Ammon's horn (tissue), 1 donor: Measurements from ENCODE around the gene GRB10.
"Not testable (repeated sequence)": the region's sequence is repeated elsewhere in the genome, so short reads cannot be mapped to it uniquely, and the experiment has no call there.

ENCODE experiments used
- DNase-seq: peaks from one replicate; pipeline ENCODE4 v3.0.0-alpha.2; 2016; ENCODE audit warnings: low spot score

The GRB10 gene

DNA sequence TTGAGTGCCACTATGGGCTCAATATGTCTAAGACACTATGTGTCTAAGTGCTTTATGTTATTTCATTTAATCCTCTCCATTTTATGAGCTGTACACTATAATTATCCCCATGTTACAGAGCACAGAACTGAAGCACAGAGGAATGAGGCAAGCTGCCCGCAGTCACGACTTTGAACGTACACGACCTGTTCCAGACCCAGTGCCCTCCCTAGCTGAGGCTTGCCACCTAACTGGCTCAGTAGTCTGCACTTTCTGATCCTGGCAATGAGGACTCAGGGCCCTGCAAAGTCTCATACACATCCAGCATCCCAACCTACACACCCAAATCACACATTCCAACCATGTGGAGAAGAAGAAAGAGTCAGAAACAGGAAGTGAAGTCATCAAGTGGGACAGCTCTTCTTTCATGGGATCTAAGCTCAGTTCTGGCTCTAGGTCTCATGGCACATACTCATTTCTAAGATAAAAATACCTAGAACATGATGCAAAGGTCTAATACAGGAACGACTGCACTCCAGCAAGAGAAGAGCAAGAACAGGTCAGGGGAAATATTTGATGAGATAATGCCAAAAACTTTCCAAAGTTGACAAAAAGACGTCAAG, 175.1 kb downstream of the GRB10 start:
- no peak for DNase-seq

DNA sequence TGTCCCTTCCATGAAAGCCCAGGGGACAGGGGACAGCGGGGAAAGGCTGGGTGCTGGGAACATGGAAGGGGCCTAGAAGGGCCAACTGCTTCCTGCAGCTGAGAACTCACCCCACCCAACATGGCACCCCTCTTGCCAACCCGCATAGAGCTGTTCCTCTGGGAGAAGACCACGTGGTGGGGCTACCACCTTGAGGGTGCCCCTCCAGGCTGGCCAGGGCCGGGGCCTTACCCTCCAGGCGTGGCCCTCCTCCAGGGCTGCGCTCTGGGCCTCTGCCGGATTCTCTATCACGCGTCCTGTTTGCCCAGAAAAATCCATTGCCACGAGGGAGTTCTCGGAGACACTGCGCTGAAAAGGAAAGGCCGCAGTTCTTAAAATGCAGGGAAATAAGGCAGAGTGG, 177.6 kb downstream of the GRB10 start:
- no peak for DNase-seq

DNA sequence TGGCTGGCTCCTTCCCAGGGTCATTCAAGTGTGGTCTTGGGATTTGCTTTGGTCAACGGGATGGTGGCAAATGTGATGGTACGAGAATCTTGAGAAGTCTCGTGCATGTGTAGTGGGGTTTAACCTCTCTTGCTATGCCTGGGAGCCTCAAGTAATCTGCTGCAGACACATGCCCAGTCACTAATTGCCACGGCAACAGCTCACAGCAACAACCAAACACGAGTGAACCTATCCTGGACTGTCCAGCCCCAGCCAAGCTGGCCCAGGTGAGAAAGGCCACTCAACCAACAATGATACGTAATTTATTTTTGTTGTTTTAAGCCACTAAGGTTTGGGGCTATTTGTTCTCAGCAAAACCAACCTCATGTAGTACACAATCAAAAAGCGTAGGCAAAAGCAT, 179.4 kb downstream of the GRB10 start:
- DNase-seq = no peak

DNA sequence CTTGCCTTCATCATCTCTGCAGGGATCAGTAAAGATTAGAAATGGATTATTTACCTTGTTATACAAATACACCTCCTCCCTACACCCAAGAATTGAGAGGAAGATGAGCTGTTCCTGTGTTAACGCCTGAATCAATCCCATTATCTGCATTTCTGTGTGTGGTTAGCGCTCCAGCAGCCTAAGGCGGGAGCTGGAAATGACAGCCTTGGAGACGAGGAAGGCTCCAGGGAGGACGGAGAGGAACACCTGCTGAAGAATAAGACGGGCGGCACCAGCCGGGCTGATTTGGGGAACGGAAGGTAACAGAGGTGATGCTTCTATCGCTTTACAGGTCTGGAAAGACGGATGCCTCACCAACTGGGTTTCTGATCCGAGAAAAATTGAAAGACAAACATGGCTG, 183.3 kb downstream of the GRB10 start:
- DNase-seq = no peak

DNA sequence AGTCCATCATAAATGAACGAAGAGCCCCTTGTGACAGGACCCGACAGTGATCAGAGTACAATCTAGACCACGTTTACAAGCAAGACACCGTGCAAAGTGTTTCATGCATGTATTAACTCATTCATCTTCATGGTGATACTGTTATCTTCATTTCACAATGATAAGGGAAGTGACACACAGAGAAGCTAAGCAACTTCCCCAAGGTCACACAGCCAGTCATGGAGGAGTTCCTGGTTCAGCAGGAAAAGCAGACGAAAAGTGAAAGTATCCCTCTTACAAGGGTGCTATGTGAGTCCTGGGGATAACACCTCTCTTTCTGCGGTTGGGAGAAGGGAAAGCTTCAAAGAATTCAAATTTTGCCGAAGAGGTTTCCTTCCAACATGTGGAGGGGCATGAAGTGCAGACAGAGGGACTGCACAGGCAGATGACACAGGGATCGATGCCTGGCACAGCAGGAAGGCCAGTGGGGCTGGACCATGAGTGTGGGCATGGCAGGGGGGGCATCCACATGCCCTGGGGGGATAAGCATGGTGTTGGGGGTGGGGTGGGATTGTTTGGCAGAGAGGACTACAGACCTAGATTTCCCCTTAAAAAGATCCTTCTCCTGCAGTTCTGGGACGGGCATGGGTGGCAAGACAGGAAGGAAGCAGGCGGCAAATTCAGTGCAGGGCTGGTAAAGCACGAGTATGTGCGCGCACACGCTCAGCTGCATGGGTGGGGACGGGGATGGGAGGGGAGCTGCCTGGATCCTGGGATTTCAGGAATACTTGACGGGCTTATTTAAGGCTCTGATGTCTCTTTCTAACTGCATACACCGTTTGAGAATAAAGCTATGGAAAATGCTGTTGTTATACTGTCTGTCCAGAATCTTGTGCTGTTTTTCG, 184.0 kb downstream of the GRB10 start:
- no peak for DNase-seq

DNA sequence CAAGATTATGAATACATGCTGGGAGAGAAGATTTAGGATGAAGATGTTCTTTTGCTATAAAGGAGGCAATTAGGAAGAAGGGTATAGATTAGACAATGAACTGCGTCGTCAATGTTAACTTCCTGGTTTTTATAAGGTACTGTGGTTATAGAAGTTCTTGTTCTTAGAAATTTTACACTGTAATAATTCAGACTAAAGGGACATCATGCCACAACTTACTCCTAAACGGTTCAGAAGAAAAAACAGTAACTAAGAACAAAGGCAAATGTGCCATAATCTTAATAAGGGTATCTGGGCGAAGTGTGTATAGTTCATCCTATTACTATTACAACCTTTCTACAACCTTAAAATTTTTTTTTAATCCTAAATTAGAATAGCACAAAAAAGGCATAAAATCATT, 186.2 kb downstream of the GRB10 start:
- DNase-seq = no peak

DNA sequence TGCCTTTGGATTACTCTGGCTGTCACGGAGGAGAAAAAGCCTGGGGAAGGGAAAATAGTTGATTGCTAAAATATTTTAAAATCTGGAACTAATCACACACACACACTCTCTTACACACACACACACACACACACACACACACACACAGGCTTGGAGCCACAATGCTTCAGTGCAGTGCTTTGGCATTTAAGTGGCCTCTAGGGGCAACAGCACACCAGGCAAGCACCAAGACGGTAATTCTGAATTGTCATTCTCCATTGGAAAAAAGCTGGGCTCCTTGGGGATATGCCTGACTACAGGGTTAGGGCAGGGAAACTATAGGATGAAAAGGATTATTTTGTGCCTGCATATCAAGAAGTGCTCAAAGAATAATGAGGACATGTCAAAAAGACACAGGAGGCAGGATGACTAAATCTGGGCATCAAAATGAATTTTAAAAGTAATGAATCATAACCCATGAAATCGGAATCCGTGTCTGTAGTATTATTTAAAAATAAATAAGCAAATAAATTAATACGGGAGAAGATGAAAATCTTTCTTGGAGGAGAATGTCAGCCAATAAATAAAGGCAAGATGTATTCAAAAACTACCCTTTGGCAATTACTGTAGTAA, 187.1 kb downstream of the GRB10 start:
- DNase-seq = peak; percentile 80

DNA sequence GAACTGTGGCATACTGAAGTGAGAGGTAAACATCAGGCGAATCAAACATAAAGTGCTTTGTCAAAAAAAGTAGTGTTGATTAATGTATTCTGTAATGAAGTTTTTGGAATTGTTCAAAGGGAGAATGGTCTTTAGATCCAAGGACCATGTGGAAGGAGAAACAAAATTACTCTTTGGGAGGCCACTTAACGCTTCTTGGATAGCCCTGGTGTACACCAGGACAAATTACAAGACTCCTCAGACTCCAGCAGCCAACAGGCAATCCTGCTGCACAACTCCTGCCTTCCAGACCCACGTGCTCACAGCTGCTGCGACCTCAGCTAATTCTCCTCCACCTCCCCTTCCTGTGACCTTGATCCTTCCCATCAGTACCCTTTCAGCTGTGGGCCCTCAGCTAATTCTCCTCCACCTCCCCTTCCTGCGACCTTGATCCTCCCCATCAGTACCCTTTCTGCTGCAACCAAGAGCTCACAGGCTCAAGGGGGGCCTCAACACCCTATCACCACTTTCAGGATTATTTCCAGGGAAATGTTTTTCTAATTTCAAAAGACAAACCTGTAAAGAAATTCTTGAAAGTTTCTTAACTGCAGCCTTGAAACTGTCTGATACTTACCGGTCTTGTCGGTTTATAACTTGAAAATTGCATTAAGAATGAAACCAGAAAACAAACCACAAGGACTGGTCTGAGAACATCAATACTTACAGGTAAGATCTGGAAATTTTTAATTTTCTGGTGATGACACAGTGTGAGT, 187.8 kb downstream of the GRB10 start:
- no peak for DNase-seq

DNA sequence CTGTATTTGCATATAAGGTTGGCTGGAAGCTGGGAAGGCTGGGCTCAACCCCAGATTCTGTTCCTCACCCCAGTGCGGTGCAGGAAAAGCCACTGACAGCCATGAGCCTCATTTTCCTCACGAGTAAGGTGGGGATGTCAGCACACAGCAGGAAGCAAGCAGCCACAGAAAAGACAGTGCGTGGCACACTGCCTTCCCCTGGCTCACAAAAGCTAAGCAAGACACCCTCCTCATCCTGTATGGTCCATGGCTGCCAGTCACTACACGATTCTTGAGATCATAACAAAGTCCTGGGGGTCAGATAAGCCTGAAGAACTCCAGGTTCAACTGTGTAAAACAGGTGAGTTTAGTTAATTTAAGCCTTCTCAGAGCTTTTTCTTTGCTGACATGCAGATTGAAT, 188.6 kb downstream of the GRB10 start:
- DNase-seq = no peak

DNA sequence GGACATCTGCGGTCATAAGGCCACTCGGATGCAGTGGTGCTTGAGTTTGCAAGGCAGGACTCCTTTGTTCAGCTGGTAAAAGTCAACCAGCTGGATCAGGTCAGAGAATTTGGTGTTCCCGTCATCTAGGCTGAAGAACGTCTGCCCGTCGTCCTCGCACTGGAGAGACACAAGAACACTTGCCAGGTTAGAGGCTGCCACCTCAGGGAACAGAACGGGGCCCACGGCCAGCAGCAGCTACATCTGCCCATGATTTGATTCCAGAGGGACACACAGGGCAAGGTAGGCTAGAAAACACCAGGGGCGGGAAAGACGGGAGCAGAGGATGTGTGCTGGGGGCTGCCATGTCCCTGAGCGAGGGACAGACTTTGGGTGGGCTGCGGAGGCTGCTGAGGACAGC, 189.8 kb downstream of the GRB10 start:
- DNase-seq = no peak

DNA sequence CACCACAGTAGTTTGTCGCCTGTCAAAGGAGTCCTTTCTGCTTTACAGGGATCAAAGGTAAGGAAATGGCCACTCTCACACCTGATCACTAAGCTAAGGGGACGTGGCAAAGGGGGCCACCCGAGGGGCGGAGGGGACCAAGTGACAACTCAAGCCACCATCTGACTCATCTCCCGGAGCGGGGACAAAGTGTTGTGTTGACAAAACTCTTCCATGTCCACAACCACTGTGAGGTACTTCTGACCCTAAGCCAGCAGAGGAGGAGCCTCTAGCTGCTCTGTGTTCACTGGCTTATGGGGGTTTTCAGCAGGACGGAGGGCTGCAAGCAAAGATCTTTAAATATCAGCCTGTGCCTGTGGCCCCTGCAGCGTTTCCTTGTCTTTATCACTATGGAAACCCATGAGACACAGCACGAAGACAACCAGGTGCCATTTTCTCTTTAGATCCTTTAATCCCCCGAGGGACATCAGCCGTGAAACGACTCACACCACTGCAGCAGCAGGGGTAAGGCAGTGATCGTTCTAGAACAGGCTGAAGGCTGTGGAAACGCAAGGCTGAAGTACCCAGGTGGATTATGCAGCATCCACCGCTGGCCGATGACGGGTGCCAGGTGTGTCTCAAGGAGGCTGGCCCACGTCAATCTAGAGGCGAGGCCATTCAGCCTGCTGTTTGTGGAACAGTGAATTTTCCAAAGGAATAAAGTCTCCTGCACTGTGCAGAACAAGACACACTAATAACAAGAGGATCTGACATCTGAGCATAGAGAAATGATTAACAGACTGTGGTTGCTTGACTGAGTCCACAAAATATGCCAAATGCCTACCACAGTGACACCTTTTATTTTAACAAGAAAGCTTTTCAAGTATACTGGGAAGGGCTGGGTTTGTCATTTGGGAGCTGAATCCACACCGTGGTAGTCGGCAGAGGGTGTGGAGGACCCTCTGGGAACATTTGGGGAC, 190.9 kb downstream of the GRB10 start:
- no peak for DNase-seq

DNA sequence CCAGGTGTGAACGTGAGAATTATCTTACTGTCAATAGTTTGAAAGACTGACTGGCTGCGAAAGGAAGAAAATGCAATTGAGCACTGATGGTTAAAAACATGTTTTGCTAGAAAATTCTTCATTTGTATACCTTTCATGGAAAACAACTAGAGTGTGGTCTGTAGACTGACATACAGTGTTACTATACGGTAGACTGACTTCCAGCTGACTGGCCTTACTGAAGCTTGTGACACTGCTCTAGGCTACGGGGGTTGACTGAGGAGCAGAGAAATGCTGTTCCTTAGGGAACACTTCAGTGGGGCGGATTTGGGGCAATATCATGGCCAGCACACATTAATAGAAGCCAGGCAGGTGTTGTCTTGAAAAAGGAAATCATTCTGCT, 191.6 kb downstream of the GRB10 start:
- no peak for DNase-seq

DNA sequence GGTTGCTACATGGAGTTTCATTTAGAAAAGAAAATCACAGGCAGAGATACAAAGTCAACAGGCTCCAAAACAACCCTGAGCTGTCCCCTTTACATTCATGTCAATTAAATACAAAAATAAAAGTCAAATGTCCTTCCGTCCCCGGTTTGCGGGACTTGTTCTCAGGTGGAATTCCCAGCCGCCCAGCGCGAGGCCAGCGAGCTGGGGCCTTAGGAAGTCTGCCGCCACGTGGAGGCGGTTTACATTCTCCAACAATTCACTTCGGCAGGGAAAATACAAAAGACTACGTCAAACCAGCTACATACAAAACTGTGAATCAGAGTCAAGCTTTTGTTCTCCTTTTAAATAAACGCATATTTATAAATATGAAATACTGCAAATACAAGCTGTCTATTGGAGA, 192.2 kb downstream of the GRB10 start:
- no peak for DNase-seq

DNA sequence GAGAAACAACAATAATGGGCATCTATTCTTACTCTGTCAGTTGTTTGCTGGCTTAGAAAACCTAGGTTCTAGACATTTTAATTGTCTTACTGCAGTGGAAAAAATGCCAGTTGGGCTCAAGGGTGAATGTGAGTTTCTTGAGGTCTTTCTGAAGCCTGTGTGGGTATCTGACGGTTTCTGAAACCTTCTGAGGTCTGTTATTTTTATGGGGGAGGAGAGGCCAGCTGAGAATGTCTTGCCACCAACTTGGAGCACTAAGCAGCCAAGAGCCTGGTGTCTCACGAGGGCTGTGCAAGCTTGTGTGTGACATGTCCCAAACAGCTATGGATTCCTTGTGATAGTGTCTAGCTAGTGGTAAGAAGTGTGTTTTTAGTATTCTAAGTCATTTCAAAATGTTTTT, 193.3 kb downstream of the GRB10 start:
- no peak for DNase-seq

DNA sequence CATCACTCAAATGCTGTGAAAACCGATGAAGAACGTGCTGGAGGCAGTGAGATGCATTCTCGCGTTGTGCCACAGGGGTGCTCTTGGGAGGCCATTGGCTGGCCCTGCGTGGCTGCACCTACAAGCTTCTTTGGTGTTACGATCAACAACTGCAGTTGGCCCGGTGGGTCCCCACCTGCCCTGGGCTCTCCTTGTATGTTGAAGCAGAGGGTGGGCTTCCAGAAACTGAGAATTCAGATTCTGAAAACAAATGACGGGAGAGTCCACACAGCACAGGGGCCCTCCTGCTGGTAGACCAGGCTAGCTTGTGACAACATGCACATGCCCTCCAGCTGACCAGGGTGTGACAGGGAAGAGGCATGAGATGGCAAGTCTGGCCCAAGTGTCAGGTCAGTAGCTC, 193.8 kb downstream of the GRB10 start:
- DNase-seq = no peak

DNA sequence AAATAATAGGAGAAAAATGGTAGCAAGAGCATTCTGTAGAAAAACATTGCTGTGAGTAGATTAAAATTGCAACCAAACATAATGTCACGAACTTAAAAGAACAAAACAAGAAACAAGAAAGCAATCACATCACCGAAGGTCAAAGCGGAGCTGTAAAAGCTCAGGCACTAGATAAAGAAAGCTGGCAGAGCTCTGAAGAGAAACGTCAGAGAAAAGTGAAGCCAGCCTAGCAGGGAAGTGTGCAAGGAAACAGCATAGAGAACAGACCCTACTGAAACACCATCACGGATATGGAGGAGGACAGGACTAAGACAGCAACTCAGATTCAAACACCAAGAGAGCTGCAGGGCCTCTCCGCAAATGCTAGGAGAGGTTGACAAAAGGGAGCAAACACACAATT, 195.0 kb downstream of the GRB10 start:
- no peak for DNase-seq

DNA sequence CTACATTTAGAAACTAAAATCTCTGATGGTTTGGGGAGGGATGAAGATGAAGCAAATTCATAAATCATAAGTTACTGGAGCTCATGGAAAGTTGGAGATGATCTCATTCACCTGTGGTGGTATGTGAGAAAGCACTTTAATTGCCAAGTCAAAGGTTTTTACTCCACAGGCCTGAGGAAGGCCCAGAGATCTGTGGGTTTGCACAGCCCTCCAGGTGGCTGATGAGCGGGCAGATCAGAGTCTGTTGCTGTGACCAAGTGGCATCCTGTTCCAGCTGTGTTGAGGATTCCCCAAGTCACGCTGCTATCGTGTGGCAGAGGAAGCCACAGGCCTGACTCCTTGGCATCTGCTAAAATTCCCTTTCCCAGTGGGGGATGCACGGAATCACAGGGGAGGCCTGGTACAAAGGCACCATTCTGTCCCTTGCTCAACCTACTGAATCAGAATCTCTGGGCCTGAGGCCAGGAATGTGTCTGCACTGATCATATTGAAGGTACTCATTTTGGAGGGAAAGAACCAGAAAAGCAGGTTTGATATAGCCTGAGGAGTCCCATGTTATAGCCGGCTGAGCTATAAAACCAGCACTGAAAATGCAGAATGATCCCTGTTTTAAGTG, 197.8 kb downstream of the GRB10 start:
- no peak for DNase-seq

DNA sequence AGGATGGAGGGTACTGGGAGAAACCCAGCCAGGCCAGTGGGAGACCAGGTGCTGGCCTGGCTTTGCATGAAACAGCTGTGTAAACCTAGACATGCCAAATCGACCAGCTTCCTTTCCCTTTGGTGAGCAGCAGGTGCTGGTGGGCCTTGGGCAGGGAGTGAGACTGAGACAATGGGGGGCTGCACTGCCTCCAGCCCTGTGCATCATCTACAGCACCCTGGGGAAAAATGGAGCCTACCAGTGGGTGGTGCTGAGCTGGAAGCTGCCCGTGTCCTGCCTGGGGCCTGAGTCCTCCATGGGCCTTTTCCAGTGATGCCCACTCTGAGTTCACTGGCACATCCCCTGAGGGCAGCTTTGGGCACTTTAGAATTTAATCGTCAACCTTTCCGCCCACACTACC, 198.3 kb downstream of the GRB10 start:
- DNase-seq = no peak

DNA sequence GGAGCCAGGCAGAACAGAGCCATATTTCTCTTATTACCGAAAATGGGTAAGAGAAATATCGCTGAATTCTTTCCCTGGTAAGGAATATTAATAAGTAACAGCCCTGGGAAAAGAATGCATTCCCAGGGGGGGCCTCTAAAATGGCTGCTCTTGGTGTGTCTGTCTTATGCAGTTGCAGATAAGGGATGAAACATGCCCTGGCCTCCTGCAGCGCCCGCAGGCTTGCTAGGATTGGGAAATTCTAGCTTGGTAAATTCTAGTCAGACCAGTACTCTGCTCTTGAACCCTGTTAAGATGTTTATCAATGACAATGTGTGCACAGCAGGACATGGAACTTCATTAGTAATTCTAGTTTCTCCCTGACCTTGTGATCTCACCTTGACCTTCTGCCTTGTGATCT, 199.4 kb downstream of the GRB10 start:
- not testable (repeated sequence) for DNase-seq

DNA sequence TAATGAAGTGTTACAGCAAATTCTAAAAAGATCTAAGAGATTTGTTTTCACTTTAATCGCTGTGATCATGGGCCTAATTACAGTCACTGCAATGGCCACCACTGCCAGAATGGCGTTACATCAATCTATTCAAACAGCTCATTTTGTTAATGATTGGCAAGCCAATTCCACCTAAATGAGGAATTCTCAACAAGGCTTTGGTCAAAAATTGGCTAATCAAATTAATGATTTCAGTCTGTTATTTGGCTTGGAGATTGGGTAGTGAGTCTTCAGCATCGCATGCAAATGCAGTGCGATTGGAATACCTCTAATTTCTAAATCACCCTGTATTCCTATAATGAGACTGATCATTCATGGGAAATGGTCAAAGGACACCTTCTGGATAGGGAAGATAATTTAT, 200.4 kb downstream of the GRB10 start:
- DNase-seq = not testable (repeated sequence)

DNA sequence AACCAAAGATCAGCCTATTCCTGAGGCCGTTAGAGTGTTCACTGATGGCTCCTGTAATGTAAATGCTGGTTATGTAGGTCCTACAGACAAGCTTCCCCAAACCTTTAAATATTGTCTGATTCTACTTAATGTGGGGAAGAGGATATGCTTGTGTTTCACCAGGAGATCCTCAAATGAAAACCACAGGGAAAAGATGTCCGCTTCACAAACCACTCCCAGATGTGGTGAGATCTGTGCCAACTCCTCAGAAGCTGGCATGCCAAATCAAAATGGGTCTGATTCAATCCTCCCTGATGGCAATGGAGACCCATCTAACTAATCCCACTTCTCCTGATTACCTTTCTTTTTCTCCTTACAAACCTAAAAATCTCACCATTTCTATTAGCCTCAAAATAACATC, 202.0 kb downstream of the GRB10 start:
- not testable (repeated sequence) for DNase-seq
